ENCODE results near the gene TMEM119. TPM values are rescaled to one million over a fixed set of nuclear protein-coding genes. Genes with fewer than 3 reads are reported as not detected.
A peak's percentile ranks its signal among the peaks of the same experiment; 100 is the strongest.
"Not testable (repeated sequence)": the region's sequence is repeated elsewhere in the genome, so short reads cannot be mapped to it uniquely, and the experiment has no call there.

The TMEM119 gene
- polyA plus RNA-seq, 10 donors: 26.2 to 71.2 (median 38.2) TPM

DNA sequence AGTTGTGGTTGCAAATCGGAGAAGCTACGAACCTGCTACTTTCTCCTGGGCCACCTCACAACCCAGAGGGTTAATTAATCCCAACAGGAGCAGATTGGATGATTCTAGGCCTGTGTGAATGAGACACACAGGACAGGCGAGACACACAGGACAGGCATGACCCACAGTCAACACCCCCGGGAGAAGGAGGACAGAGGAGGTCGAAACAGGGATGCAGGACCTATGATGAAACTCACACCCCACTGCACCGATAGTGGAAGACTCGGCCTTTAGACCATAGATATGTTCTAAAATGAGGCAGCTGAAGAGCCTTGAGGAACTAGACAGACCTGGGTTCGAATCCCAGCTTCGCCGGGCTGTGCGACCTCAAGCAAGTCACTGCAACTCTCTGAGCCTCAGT lies 11.6 kb downstream of the TMEM119 start:
- DNase-seq: no peak

DNA sequence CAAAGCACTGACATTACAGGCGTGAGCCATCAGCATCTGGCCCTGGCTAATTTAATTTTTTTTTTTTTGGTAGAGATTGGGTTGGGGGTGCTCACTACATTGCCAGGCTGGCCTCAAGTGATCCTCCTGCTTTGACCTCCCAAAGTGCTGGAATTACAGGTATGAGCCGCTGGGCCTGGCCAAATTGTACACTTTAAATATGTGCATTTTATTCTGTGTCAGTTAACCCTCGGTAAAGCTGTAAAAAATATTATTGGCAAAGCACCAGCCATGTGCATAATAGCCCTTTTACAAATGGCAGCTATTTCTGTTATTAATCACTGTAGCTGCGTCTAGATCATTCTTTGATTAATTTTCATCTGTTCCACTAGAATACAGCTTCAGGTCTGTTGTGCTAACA lies 12.0 kb downstream of the TMEM119 start:
- DNase-seq: no peak

DNA sequence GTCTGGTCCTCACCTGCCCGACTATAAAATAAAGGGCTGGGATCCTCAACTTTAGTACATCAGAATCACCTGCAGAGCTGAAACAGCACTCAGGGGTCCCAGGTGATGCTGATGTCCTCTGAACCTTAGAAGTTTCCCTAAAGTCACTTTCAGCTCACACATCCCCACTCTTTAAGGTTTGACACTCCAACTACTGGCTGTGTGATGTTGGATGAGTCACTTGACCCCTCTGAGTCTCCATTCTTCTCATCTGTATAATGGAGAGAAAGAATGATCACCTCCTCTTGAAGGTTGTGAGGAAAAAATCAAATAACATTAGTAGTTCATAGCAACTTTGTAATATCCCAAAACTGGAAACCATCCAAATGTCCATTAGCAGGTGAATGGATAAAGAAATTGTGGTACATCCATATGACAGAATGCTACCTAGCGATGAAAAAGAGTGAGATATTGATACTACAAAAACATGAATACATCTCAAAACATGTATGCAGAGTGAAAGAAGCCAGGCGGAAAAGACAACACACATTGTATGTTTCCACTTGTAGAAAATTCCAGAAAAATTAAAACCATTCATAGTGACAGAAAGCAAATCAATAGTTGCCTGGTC lies 13.3 kb downstream of the TMEM119 start:
- no peak for DNase-seq

DNA sequence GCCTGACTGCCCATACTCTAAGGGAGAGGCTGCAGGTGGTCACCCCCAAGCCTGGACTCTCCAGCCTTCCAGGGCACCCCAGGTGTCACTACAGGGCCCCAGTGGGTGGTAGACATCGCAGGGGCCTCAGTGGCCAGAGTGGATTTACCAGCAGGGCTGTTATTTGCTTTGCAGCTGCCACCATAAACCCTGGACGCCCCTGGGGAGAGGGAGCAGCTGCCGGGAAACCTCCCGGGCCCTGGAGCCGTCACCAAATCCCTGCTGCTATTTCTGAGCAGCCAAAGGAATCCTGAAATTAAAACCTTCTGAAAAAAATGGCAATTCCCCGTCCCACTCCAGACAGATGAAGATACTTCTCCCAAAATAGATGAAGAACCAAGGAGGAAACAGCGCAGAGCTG lies 13.9 kb downstream of the TMEM119 start:
- DNase-seq: peak in 2 of 3 donors; percentile 46 to 70

DNA sequence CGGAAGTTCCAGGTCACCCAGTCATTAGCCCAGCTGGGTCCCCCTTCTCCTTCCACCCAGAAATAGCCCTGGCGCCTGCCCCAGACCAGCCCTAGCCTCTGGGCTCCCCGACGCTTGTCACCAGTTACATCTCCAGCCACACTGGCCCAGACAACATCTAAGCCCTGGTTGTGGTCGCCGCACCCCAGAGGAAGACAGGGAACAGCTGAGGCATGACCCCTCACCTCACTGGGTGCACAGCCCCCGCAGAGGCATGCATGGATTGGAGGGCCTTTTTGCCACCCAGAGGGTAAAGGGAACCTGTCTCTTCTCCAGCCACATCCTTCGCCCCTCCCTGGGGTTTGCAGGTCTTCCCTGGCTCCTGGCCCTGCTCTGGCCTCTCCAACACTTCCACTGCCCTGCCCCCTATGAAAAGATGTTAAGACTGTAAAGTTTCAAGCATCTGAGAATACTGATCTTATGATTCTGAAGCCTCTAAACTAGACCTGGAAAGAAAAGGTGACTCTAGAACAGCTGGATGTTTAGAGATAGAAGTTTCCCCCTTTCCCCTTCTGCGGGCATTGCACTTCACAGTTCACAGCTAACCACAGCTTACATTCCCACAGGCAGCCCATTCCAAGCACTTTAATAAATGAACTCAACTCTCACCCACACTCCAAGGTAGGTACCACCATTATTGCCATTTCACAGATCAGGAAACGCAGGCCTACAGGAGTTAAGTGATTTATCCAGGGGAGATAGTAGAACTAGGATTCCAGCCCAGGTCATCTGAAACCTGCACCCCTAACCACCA lies 14.7 kb downstream of the TMEM119 start:
- no peak for DNase-seq

DNA sequence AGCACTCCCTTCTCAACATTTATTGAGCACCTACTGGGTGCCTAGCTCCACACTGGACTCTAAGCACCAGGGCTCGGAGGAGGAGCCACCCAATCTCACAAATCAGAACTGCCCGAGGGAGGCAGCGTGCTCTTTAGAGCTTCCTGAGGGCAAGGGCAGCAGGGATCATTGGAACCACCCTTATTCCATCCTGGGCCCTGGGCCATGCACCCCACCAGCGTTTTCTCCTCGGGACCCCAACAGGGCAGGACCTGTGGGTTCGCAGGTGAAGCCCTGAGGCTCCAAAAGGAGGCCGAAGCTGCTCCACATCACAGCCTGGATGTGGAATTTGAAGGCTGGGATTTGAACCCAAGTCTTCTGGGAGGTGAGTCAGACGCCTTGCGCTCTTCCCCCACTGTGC lies 15.4 kb downstream of the TMEM119 start:
- no peak for DNase-seq

DNA sequence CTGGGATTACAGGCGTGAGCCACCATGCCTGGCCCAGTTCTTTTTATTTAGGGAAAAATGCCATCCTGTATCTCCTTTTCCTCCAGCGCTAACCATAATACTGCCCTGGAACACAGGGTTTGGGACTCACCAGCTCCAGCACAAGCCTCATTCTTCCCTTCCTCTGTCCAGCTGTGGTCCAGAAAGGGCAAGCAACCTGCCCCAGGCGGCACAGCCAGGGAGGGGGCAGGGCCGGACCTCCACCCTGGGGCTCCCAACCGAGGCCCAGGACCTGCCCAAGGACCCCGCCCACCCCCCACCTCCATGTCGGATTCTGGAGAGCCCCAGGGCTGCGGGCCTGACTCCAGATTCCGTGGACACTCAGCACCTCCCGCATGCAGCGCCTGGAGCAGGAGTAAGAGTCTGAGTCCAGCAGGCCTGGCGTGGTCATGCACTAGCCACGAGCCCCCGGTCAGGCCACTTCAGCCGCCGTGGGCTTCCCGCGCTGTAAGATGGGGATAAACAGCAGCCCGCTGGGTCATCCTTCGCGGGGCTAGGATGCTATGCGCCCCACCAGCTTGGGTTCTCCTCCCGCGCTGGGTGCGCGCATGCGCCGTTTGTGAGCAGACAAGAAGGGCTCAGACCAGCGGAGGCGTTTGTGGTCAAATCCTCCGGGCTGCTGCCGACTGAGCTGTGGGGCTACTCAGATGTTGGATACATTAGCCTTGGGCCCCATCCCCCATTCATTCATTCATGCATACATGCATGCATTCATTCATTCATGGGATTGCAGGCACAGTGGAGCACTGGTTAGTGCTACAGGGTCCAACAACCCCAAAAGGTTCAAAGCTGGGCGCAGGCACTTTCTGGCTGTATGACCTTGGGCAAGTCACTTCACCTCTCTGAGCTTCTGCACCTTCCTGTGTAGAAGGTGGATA lies 16.3 kb downstream of the TMEM119 start:
- DNase-seq: no peak

DNA sequence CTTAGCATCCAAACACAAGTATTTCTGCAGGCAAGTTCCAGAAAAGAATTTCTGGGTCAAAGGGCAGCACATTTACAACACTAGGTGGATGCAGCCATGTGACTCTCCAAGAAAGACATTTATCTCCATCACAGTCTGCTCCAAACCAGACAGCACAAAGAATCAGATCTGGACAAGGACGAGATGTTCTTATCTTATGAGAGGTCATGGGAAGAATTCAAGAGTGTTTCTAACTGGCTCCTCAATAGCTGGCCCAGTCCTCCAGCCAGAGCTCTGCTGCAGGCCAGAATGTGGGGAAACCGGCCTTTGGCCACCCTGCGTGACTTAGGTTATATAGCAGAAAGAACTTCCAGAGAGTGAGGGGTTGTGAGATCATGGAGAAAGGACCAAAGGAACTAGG lies 17.4 kb downstream of the TMEM119 start:
- no peak for DNase-seq

DNA sequence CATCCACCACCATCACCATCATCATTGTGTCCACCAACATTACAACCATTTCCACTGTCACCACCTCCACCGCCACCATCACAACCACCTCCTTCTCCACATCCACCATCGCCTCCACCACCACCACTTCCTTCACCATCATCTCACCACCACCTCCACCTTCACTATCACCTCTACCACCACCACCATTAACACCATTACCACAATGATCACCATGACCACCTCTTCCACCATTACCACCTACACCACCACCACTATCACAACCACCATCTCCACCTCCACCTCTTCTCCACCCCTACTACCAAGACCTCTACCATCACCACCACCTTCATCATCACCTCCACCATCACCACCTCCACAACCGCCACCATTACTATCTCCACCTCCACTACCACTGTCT lies 19.1 kb downstream of the TMEM119 start:
- no peak for DNase-seq

DNA sequence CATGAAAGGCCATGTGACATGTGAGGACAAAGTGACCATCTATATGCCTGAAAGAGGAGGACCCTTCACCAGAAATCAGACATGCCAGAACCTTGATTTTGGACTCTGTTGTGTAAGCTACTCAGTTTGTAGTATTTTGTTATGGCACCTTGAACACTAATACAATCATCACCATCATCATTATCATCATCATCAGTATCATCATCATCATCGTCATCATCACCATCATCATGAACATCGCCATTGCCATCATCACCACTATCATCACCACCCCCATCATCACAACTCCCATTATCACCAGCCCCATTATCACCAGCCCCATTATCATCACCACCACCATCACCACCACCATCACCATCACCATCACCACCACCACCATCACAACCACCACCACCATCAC lies 19.6 kb downstream of the TMEM119 start:
- DNase-seq: no peak

DNA sequence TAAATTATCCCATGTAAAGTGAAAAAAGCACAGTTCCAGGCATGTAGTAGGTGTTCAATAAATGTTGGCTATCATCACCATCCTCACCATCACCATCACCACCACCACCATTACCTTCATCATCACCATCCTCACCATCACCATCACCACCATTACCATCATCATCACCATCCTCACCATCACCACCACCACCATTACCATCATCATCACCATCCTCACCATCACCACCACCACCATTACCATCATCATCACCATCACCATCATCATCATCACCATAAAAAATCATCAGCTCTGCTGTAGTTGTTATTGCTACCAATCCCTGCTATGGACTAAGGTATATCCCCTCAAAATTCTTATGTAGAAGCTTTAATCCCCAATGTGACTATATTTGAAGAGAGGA lies 20.4 kb downstream of the TMEM119 start:
- DNase-seq: no peak

DNA sequence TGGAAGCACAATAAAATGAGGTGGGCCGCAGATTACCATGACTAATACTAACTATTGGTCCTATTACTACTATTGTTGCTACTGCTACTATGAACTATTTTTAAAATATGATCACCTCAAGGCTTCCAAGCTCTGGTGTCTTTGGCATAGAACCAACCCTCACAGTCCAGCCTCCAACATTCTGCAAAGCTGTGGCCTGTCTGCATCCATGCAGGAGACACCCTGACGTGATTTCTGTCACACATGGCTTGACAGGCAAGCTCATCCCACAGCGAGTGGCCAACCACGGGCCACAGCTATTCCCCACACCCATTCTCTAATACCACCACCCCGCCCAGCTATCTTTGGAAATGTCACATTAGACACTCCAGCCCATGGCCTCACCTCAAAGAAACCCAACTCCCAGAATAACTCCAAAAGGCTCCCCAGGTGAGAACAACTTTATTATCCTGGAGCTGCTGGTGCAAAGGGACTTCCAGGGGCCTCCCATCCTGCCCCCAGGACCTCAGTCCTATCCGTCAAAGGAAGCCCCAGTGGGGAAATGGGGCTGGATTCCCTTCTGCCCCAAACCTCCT lies 21.1 kb downstream of the TMEM119 start:
- peak in 1 of 3 donors; percentile 54 for DNase-seq

DNA sequence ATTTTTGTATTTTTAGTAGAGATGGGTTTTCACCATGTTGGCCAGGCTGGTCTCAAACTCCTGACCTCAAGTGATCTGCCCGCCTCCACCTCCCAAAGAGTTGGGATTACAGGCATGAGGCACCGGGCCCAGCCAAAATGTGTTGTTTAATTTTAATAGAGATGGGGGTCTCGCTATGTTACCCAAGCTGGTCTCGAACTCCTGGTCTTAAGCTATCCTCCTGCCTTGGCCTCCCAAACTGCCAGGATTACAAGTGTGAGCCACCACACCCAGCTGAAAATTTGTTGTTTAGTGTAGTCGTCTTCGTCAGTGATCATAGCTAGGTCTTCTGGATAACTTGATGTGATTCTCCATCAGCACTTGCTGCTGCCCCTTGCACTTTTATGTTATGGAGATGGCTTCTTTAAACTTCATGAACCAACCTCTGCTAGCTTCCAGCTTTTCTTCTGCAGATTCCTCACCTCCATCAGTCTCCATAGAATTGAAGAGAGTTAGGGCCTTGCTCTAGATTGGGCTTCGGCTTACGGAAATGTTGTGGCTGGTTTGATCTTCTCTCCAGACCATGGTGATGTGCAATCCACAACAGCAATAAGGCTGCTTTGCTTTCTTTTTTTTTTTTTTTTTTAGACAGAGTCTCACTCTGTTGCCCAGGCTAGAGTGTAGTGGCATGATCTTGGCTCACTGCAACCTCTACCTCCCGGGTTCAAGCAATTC lies 22.5 kb downstream of the TMEM119 start:
- DNase-seq: no peak

DNA sequence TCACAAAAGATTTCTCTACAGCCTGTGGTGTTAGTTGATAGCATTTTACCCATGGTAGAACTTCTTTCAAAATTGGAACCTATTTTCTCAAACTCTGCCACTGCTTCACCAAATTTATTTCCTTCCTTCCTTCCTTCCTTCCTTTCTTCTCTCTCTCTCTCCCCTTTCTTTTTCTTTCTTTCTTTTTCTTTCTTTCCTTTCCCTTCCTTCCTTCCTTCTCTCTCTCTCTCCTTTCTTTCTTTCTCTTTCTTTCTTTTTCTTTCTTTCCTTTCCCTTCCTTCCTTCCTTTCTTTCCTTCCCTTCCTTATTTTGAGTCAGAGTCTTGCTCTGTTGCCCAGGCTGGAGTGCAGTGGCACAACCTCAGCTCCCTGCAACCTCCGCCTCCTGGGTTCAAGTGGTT lies 23.6 kb downstream of the TMEM119 start:
- not testable (repeated sequence) for DNase-seq

DNA sequence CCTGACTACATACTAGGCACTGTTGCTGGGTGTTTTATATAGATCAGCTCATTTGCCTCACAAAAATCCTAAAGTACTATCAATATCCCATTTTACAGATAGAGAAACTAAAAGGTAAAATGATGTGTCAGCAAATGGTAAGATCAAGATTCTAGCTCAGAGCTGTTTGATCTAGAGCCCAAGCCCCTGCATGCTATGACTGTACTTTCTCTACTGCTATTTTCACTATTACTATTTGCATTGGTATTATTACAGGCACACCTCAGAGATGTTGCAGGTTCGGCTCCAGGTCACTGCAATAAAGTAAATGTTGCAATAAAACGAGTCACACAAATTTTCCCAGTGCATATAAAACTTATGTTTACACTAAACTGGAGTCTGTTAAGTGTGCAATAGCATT lies 24.6 kb downstream of the TMEM119 start:
- DNase-seq: no peak

DNA sequence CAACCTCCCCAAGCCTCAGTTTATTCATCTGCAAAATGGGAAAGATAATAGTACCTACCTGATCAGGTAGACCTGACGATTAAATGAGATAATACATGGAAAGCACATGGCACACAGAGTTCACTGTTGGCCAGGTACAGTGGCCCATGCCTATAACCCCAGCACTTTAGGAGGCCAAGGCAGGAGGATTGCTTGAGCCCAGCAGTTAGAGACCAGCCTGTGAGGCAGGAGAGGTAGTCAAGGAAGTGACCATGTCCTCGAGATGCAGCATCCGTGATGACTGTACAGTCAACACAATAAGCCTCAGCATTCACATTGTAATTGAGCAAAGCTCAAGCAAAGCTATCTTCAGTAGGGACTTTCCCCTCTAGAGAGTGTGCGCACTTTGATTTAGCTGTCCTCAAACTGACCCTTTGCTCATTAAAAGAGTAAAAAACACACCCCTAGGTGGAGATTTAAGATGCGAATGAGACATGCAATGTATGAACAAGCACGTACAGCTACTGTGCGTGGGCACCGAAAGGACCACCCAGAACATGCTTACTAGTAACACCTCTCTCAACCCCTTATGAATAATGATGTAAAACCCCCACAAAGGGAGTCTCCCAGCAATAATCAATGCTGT lies 25.6 kb downstream of the TMEM119 start:
- DNase-seq: no peak

DNA sequence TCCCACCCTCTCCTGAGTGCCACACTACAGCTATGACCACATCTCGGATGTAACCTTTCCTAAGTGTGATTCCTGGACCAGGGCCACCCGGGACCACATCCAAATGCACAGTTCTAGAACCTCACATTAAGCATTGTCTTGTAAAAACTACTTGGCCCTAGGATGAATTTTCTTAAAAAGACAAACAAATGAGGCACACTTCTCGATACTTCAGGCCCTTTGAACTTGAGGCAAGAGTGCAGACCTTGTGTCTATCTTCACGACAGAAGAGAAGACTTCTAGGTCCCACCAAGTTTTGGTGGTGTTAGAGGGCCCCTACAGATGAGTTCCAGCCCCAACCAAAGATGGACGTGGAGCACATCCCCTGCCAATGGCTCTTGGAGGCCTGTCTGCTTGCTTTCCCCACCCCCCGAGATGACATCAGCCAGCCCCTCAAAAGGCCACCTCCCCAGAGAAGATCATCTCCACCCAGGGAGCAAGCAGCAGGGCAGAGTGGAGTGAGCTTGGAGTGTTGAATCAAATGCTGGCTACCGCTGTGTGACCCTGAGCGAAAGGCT lies 26.2 kb downstream of the TMEM119 start:
- DNase-seq: no peak

DNA sequence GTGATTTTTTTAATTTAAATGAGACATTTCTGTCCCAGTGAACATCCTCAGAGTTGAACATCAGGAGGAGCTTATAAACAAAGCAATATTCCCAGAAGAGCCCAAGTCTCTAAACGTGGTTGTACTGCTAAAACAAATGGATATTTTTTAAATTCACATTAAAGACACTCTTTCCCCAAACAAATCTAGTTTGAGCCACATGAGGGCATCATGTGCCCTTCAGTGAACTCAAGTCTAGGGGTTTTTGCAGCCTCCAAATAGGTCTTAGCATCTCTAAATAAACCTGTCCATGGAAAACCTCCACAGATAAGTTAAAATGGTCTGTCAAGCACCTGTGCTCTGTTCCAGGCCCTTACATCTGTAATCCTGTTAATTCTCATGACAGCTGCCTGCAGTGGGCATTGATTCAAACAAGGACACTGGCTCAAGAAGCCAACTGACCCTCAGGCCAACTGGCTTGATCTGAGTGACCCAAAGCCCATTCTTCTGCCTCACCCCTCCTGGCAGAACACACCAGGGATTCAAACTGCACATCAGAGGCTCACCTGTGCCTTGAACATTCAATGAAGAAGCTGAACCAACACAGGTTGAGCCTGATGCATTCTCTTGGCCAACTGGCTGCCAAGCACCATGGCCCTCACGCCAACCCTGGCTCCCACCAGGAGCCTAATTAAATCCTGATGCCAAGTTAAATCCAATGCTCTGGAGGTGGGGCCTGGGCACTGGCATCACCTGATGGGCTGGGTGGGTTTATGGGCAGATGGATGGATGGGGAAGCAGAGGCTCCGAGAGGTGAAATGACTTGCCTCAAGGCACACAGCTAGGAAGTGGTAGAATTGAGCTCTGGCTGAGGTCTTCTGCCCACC lies 26.9 kb downstream of the TMEM119 start:
- peak in 2 of 3 donors; percentile 43 to 61 for DNase-seq

DNA sequence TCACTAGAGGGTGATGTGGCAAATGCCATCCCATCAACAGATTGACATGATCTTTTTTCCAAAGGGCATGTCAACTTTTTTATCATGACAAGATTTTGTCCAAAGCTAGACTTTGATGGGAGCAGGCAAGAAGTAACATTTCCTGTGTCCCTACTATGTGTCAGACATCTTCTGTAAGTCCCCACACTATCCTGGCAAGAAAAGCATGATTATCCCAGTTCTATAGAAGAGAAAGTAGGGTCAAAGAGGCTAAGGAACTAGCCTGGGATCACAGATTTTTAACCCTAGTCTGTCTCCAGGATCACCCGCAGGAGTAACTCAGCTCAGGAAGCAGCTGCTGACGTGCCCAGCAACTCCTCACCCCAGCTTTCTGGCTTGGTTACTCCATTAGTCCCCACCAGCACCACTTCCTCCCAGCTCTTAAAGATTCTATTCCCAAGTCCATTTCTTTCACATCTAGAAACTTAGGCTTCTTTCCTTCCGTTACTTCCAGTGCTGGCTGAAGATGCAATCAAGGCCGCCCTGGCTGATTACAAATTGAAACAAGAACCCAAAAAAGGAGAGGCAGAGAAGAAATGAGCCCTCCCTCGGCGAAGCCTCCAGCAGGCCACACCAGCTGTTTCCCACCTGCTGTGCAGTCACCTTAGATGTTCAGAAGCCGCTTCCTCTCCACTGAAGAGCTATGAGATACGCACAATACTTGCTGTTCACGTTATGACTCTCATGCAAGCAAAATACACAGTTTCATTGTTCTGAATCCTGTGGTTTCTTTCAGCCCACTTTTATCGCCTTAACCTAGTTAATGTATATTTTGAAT lies 29.3 kb downstream of the TMEM119 start:
- no peak for DNase-seq
